ENCODE measurements around the gene DLG4.
A peak's percentile ranks its signal among the peaks of the same experiment; 100 is the strongest.
"Not testable (repeated sequence)": the region's sequence is repeated elsewhere in the genome, so short reads cannot be mapped to it uniquely, and the experiment has no call there.

Gene DLG4

GRCh38 chr17:7179317-7180254, 40.0 kb downstream of the DLG4 start, which contains the start of gene ASGR1:
Gene ASGR1 (minus strand): TSS chr17:7179370. CDS start chr17:7178563, 807 bp downstream.
- no peak for DNase-seq

GRCh38 chr17:7178973-7179316, 40.7 kb downstream of the DLG4 start:
- no peak for DNase-seq

GRCh38 chr17:7177954-7178477, 41.6 kb downstream of the DLG4 start:
- DNase-seq: no peak

- peak; percentile 78 for DNase-seq
Measured at GRCh38 chr17:7177191-7177953, 42.3 kb downstream of the DLG4 start.

- DNase-seq: no peak
Measured at GRCh38 chr17:7176841-7177190, 42.8 kb downstream of the DLG4 start.

- no peak for DNase-seq
Measured at GRCh38 chr17:7176107-7176840, 43.4 kb downstream of the DLG4 start.

GRCh38 chr17:7175330-7175733, 44.3 kb downstream of the DLG4 start:
- no peak for DNase-seq

GRCh38 chr17:7174603-7175326, 44.9 kb downstream of the DLG4 start:
- DNase-seq: no peak

- DNase-seq: peak; percentile 68
Measured at GRCh38 chr17:7173687-7174602, 45.7 kb downstream of the DLG4 start.

GRCh38 chr17:7172522-7173191, 47.0 kb downstream of the DLG4 start:
- DNase-seq: not testable (repeated sequence)

- DNase-seq: not testable (repeated sequence)
Measured at GRCh38 chr17:7169565-7169908, 50.1 kb downstream of the DLG4 start.

- DNase-seq: not testable (repeated sequence)
Measured at GRCh38 chr17:7168841-7169564, 50.6 kb downstream of the DLG4 start.

- no peak for DNase-seq
Measured at GRCh38 chr17:7167832-7168231, 51.8 kb downstream of the DLG4 start.

GRCh38 chr17:7166873-7167272, 52.8 kb downstream of the DLG4 start:
- no peak for DNase-seq

GRCh38 chr17:7159571-7159970, 60.1 kb downstream of the DLG4 start:
- not testable (repeated sequence) for DNase-seq

- DNase-seq: not testable (repeated sequence)
Measured at GRCh38 chr17:7158424-7158823, 61.2 kb downstream of the DLG4 start.

GRCh38 chr17:7156342-7156940, 63.2 kb downstream of the DLG4 start:
- DNase-seq: no peak

- no peak for DNase-seq
Measured at GRCh38 chr17:7147772-7148171, 71.9 kb downstream of the DLG4 start.

- no peak for DNase-seq
Measured at GRCh38 chr17:7146115-7146514, 73.5 kb downstream of the DLG4 start.

GRCh38 chr17:7144213-7144612, 75.4 kb downstream of the DLG4 start:
- DNase-seq: no peak

Data from stimulated activated CD4-positive, alpha-beta T cell treated with anti-CD3 and anti-CD28 coated beads, Interleukin-15, amount 100 ng/mL, for 24 hours (primary cell).